K562 (cell line): Measurements from ENCODE around the gene TEX22. TPM values are rescaled to one million over a fixed set of nuclear protein-coding genes. Genes with fewer than 3 reads are reported as not detected.

Experiments used
- ATAC-seq: fragments of 200-7000 bp; cut with Tn5 transposase; 3 replicates; pipeline ENCODE4 v1.9.1; 2020; ENCODE audit warnings: moderate library complexity
- BruUV-seq: library from RNA; stranded (reverse); fragments of 400-500 nt; replicated peaks from 2 replicates; lab custom pipeline; 2021; lab: Mats Ljungman, UMichigan
- CTCF ChIA-PET: fragments of 300-600 bp; formaldehyde crosslinking; extraction: SDS; loops from one replicate; lab custom pipeline; 2021; ENCODE audit warnings: low intra/inter-chr PET ratio; lab: Yijun Ruan, JAX
- POLR2A ChIA-PET: fragments of 300-600, 350-650 bp; sonication (Branson Sonifier 250); formaldehyde crosslinking; extraction: SDS; loops from one replicate; lab custom pipeline; 2021; ENCODE audit warnings: antibody characterized with exemption, inconsistent platforms; lab: Yijun Ruan, JAX
- DNase-seq, 4 experiments: peaks; one replicate each; pipeline versions ENCODE4 v3.0.0 to v3.0.0-alpha.2; 2011 to 2018; ENCODE audit warnings: low spot score in 3 of 4, mixed read lengths in 3 of 4; ENCODE audit errors: extremely low read depth in 1 of 4
- FAIRE-seq: peaks from 2 replicates; lab custom pipeline; 2011; peaks lifted over from hg19 to GRCh38; lab: Jason Lieb, UNC
- H2AFZ ChIP-seq: 2 replicates; pipeline ENCODE4 v1.6.0; 2011; ENCODE audit warnings: low read depth, low read length, control low read depth, inconsistent platforms
- H3K27ac ChIP-seq: fragments of 200-600 bp; 3 replicates; pipeline ENCODE4 v1.8.0; 2011; ENCODE audit warnings: low read depth, mild to moderate bottlenecking, control low read depth, inconsistent platforms, low read length, moderate library complexity, mixed read lengths; ENCODE audit errors: extremely low read depth
- H3K27me3 ChIP-seq, 2 experiments: fragments of 300-600 bp in 1 of 2; 2 replicates in 1 of 2; 3 replicates in 1 of 2; pipeline versions ENCODE4 v1.6.0 to v1.8.0; 2011; ENCODE audit warnings: inconsistent platforms in 2 of 2, low read length in 2 of 2, mild to moderate bottlenecking in 1 of 2, mixed read lengths in 1 of 2, moderate library complexity in 1 of 2; ENCODE audit not compliant: control insufficient read depth in 2 of 2, insufficient read depth in 2 of 2
- H3K36me3 ChIP-seq: fragments of 300-600 bp; 3 replicates; pipeline ENCODE4 v1.8.0; 2011; ENCODE audit warnings: mild to moderate bottlenecking, low read length, inconsistent platforms; ENCODE audit not compliant: control insufficient read depth, insufficient read depth
- H3K4me1 ChIP-seq, 2 experiments: fragments of 200-600 bp in 1 of 2; replicated peaks in 1 of 2; 2 replicates in 1 of 2; 3 replicates in 1 of 2; pipeline versions ENCODE4 v1.5.1 to v1.8.0; 2011; ENCODE audit warnings: inconsistent platforms in 2 of 2, low read length in 2 of 2, mild to moderate bottlenecking in 1 of 2, mixed read lengths in 1 of 2, moderate library complexity in 1 of 2; ENCODE audit not compliant: control insufficient read depth in 2 of 2, insufficient read depth in 2 of 2
- H3K4me2 ChIP-seq: 2 replicates; pipeline ENCODE4 v1.6.1; 2011; ENCODE audit warnings: low read length, control low read depth, inconsistent platforms, mixed read lengths; ENCODE audit not compliant: insufficient read depth
- H3K4me3 ChIP-seq: fragments of 200-600 bp; sonication (generic), shearing (Covaris generic); 2 replicates; pipeline ENCODE4 v1.5.1; 2016; ENCODE audit warnings: control low read depth, inconsistent platforms
- H3K79me2 ChIP-seq: fragments of 200-600 bp; 3 replicates; pipeline ENCODE4 v1.8.0; 2011; ENCODE audit warnings: low read length, inconsistent platforms; ENCODE audit not compliant: control insufficient read depth, insufficient read depth
- H3K9ac ChIP-seq, 2 experiments: 2 replicates each; pipeline versions ENCODE4 v1.6.0 to v1.6.1; 2011; ENCODE audit warnings: low read depth in 2 of 2, low read length in 2 of 2, control low read depth in 1 of 2, inconsistent platforms in 1 of 2, mild to moderate bottlenecking in 1 of 2, mixed read lengths in 1 of 2; ENCODE audit not compliant: insufficient read depth in 1 of 2
- H3K9me1 ChIP-seq: one replicate; pipeline ENCODE4 v1.6.0; 2011; ENCODE audit warnings: inconsistent platforms, mild to moderate bottlenecking, low read length, moderate library complexity; ENCODE audit not compliant: control insufficient read depth, insufficient read depth
- H3K9me3 ChIP-seq: replicated peaks from 2 replicates; pipeline ENCODE4 v1.5.1; 2011; ENCODE audit warnings: low read depth, low read length, inconsistent platforms; ENCODE audit not compliant: control insufficient read depth, insufficient read depth
- H4K20me1 ChIP-seq: replicated peaks from 2 replicates; pipeline ENCODE4 v1.6.1; 2011; ENCODE audit warnings: low read length, inconsistent platforms, mixed read lengths; ENCODE audit not compliant: control insufficient read depth, insufficient read depth
- CREB3L1 ChIP-seq: fragments of 450-650 bp; IDR thresholded peaks from 2 replicates; pipeline ENCODE4 v1.6.1; 2014; ENCODE audit warnings: low read depth, mild to moderate bottlenecking, moderate library complexity, borderline replicate concordance
- CTCF ChIP-seq, 3 experiments: IDR thresholded peaks in 2 of 3; conservative IDR thresholded peaks in 1 of 3; 2 replicates each; pipeline ENCODE4 v1.5.1; 2011 to 2012; ENCODE audit warnings: low read length in 3 of 3, mild to moderate bottlenecking in 3 of 3, control low read depth in 2 of 3, improper control_type of control experiment in 1 of 3, inconsistent platforms in 1 of 3, low read depth in 1 of 3, mixed read lengths in 1 of 3, moderate library complexity in 1 of 3; ENCODE audit not compliant: insufficient read depth in 2 of 3
- CXXC5 ChIP-seq: fragments of 250-450 bp; sonication (Bioruptor Pico); IDR thresholded peaks from 2 replicates; pipeline ENCODE4 v1.8.0; 2022; ENCODE audit warnings: inconsistent platforms, mild to moderate bottlenecking, moderate library complexity
- ESRRB ChIP-seq: fragments of 250-450 bp; sonication (Bioruptor Pico); IDR thresholded peaks from 2 replicates; pipeline ENCODE4 v1.5.0; 2020; ENCODE audit warnings: mild to moderate bottlenecking, moderate library complexity, borderline replicate concordance
- ID3 ChIP-seq, 2 experiments: fragments of 250-450 bp in 1 of 2; fragments of 450-650 bp in 1 of 2; sonication (Bioruptor Pico) in 1 of 2; IDR thresholded peaks; 2 replicates each; pipeline versions ENCODE4 v1.6.1 to v1.8.0; 2016 to 2021; ENCODE audit warnings: mild to moderate bottlenecking in 2 of 2, moderate library complexity in 2 of 2, missing compliant biosample characterization in 1 of 2, missing genetic modification characterization in 1 of 2
- ILK ChIP-seq: fragments of 450-650 bp; IDR thresholded peaks from 2 replicates; pipeline ENCODE4 v1.6.1; 2016; ENCODE audit warnings: missing genetic modification characterization, low read depth, mild to moderate bottlenecking, missing compliant biosample characterization, moderate library complexity, borderline replicate concordance
- SMARCB1 ChIP-seq: IDR thresholded peaks from 2 replicates; pipeline ENCODE4 v1.6.1; 2011; ENCODE audit warnings: improper control_type of control experiment, low read depth; ENCODE audit not compliant: insufficient read length
- SRSF1 ChIP-seq: fragments of 200-400 bp; formaldehyde crosslinking; IDR thresholded peaks from 2 replicates; pipeline ENCODE4 v1.6.1; 2017; ENCODE audit warnings: mild to moderate bottlenecking, low read depth, low read length, moderate library complexity
- TAL1 ChIP-seq: fragments of 450-650 bp; IDR thresholded peaks from 2 replicates; pipeline ENCODE4 v1.6.1; 2016; ENCODE audit warnings: mild to moderate bottlenecking
- TBP ChIP-seq: optimal IDR thresholded peaks from 2 replicates; pipeline ENCODE3; 2011; ENCODE audit warnings: low read depth, low read length, improper control_type of control experiment
- ZKSCAN1 ChIP-seq: fragments of 150-350 bp; IDR thresholded peaks from 2 replicates; pipeline ENCODE4 v1.6.1; 2016; ENCODE audit warnings: low read depth, low read length
- ZNF263 ChIP-seq: sonication (generic); formaldehyde crosslinking; IDR thresholded peaks from 2 replicates; pipeline ENCODE4 v1.8.0; 2022; ENCODE audit warnings: mild to moderate bottlenecking, missing genetic modification reagents, borderline replicate concordance
- WGBS: fragments of 100-300 bp; shearing (Covaris generic); methylation state at CpG from one replicate; pipeline ENCODE4 v1.1.6; 2016; ENCODE audit warnings: low coverage, mixed read lengths; ENCODE audit not compliant: insufficient coverage; ENCODE audit errors: missing lambda C conversion rate; 5-methylcytosine and 5-hydroxymethylcytosine counted together
- in situ Hi-C: fragments of 300-500 bp; cut with MboI; formaldehyde crosslinking; loops from 4 replicates; pipeline ENCODE4 v1.15.0; 2018; ENCODE audit warnings: inconsistent platforms, mixed read lengths
- intact Hi-C: fragments of 100-400 bp; cut with micrococcal nuclease; formaldehyde crosslinking; loops from 2 replicates; pipeline ENCODE4 v1.14.2; 2022
- polyA plus RNA-seq, 8 experiments: library from polyadenylated mRNA; depleted of rRNA in 4 of 8; stranded (reverse) in 5 of 8; unstranded in 3 of 8; fragments of >200 nt; fragmentation: Nextera tagmentation in 2 of 8; fragmentation: Illumina TruSeq in 1 of 8; extraction: Ambion mirVana in 2 of 8; extraction: Trizol in 1 of 8; gene quantifications; 2 replicates each; pipeline versions ENCODE4 v1.2.1 to v1.2.3, GENCODE V29; 2011 to 2014; ENCODE audit warnings: inconsistent platforms in 1 of 8, missing spikeins in 1 of 8
- total RNA-seq, 7 experiments: library from RNA; depleted of rRNA in 6 of 7; stranded (reverse); fragments of >200 nt in 6 of 7; fragmentation: Illumina TruSeq in 2 of 7; extraction: Trizol in 2 of 7; gene quantifications; 2 replicates each; pipeline versions ENCODE4 v1.2.1 to v1.2.3, GENCODE V29; 2011 to 2021; ENCODE audit warnings: low replicate concordance in 1 of 7

The TEX22 gene
- total and polyA plus RNA-seq, 9 of the 15 experiments (the other 6 are each of a cell fraction or from before 2014, with no cell fraction given), result 0.04 to 1.7 (median 0.23) TPM; not detected in 2

GRCh38 chr14:105378873-105379685 is 19.3 kb upstream of the TEX22 start:
- Histone ChIP-seq H3K4me1 (peaks cover 8 to 28% of the 10 kb centered on the region in 2 experiments; a peak in 4 of 5 replicates), H3K9me1 (no peaks in the 10 kb centered on the region), H3K4me2 (no peak overlapping the region), H3K79me2 (no peaks in the 10 kb centered on the region), H3K4me3 (no peak overlapping the region), H3K27ac (no peak overlapping the region), H2AFZ (no peak overlapping the region), H3K9ac (peak overlapping the region in 1 of 2 experiments; percentile 68; a peak in 2 of 4 replicates), H4K20me1 (no peaks in the 10 kb centered on the region), H3K9me3 (no peaks in the 10 kb centered on the region), H3K27me3 (no peaks in the 10 kb centered on the region), H3K36me3 (no peaks in the 10 kb centered on the region)
- ATAC-seq (no peak), FAIRE-seq (no peak), DNase-seq (no peak)
- intact Hi-C loops, result no loop called here
- BruUV-seq, result no TSS peak
- in situ Hi-C loops, result no loop called here
- POLR2A ChIA-PET, result interaction anchor here (0.7 to 0.8 kb wide), 2 partner anchors 127 to 223 kb away, joined by 3 read pairs; no protein-coding TSS in a partner anchor
- TF ChIP-seq ILK (tag), result no peak
- no peak for TF ChIP-seq CREB3L1
- TF ChIP-seq CTCF (IDR thresholded peaks at IDR 0.05 in 2 of 3, conservative IDR thresholded peaks at IDR 0.05 in 1 of 3; ENCODE audit: insufficient read depth in 2 of 3, low read depth in 1 of 3, low read length in 3 of 3), result no peak
- no peak for TF ChIP-seq CXXC5 (CRISPR knock-in tag)
- no peak for TF ChIP-seq ZKSCAN1
- no peak for TF ChIP-seq ESRRB
- TF ChIP-seq TAL1, result no peak
- no peak for TF ChIP-seq SMARCB1
- no peak for TF ChIP-seq TBP
- no peak for TF ChIP-seq SRSF1
- TF ChIP-seq ID3 (CRISPR knock-in tag; IDR thresholded peaks at IDR 0.05), result no peak
- TF ChIP-seq ID3 (tag; IDR thresholded peaks at IDR 0.05), result no peak
- no peak for TF ChIP-seq ZNF263 (CRISPR knock-in tag)
- CTCF ChIA-PET, result no interaction called here
- 80% methylated on average over 13 of the region's 17 CpGs for WGBS
